Activated naive CD4-positive, alpha-beta T cell treated with anti-CD3 and anti-CD28 coated beads, Interleukin-2, amount 50 U/mL, for 72 hours (primary cell): ENCODE measurements around the gene ALDH3B2. TPM values are rescaled to one million over a fixed set of nuclear protein-coding genes. Genes with fewer than 3 reads are reported as not detected.
"Not testable (repeated sequence)": the region's sequence is repeated elsewhere in the genome, so short reads cannot be mapped to it uniquely, and the experiment has no call there.

ENCODE experiments used
- ATAC-seq, 2 donors: fragments of 150-1000 bp; cut with Tn5 transposase; 2 replicates each; pipeline ENCODE4 v1.10.0; 2021; ENCODE audit warnings: mild to moderate bottlenecking in 2 of 2, moderate library complexity in 2 of 2
- DNase-seq, 2 donors: peaks; one replicate each; pipeline ENCODE4 v3.0.0; 2021 to 2022; ENCODE audit warnings: low spot score in 2 of 2
- H3K27ac Mint-ChIP-seq, 2 donors: one replicate each; pipeline ENCODE4 v1.8.0; 2022; ENCODE audit warnings: mild to moderate bottlenecking in 2 of 2, mixed read lengths in 2 of 2
- H3K36me3 Mint-ChIP-seq, 2 donors: one replicate each; pipeline ENCODE4 v1.8.0; 2022; ENCODE audit warnings: mixed read lengths in 2 of 2
- H3K9me3 Mint-ChIP-seq, 2 donors: one replicate each; pipeline ENCODE4 v1.8.0; 2022; ENCODE audit warnings: mixed read lengths in 2 of 2
- total RNA-seq, 2 donors: library from RNA; stranded (reverse); gene quantifications; one replicate each; pipeline ENCODE4 v1.2.3, GENCODE V29; 2022

ALDH3B2 gene
- total RNA-seq, 2 donors from 2014 or later: not detected

DNA sequence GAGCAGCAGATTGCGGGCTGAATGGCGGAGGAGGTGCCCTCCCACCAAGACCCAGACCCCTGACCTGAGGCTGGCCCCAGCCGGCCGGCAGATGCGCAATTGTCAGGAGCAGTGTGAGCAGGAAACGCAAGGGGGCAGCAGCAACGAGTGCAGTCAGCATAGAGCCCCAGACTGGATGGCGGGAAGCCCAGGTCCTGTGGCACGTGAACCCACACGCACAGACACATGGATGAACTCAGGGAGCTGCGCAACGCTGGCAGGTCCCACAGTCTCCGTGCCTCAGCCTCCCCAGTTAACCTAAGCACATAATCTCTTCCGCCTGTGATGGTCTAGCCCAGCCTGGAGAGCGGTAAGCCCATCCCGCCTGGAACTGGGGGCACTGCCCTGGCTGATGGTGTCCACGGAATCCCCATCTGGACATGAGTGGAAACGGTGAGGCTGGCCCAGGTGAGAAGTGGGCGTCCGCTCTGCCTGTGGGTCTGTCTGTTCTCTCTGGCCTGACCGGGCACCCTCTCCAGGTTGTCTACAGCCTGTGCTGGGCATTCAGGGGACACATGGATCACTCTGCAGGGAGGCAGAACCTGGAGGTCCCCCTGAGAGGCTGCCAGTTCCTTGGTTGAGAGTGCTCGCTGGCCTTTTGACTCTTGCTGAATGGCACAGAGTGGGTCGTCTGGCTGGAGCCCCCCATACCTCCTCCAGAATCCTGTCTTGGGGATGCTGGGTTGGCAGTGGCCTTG, 34.2 kb downstream of the ALDH3B2 start:
- Mint-ChIP-seq H3K27ac (no peak overlapping the region), H3K36me3 (no peaks in the 10 kb centered on the region), H3K9me3 (no peaks in the 10 kb centered on the region)
- DNase-seq: peak in 1 of 2 donors; percentile 67
- ATAC-seq: peak; percentile 74 to 85

- Mint-ChIP-seq H3K27ac (no peak within 1 kb of the TSS), H3K9me3 (no peaks in the 10 kb centered on the region), H3K36me3 (no peaks in the 10 kb centered on the region)
- ATAC-seq (no peak), DNase-seq (no peak)
Observed at GRCh38 chr11:67639438-67639859, 35.0 kb downstream of the ALDH3B2 start, which contains the start of gene TBX10. TSS of gene TBX10 (minus strand) at chr11:67639763. CDS start at chr11:67639472, 291 bp downstream.

DNA sequence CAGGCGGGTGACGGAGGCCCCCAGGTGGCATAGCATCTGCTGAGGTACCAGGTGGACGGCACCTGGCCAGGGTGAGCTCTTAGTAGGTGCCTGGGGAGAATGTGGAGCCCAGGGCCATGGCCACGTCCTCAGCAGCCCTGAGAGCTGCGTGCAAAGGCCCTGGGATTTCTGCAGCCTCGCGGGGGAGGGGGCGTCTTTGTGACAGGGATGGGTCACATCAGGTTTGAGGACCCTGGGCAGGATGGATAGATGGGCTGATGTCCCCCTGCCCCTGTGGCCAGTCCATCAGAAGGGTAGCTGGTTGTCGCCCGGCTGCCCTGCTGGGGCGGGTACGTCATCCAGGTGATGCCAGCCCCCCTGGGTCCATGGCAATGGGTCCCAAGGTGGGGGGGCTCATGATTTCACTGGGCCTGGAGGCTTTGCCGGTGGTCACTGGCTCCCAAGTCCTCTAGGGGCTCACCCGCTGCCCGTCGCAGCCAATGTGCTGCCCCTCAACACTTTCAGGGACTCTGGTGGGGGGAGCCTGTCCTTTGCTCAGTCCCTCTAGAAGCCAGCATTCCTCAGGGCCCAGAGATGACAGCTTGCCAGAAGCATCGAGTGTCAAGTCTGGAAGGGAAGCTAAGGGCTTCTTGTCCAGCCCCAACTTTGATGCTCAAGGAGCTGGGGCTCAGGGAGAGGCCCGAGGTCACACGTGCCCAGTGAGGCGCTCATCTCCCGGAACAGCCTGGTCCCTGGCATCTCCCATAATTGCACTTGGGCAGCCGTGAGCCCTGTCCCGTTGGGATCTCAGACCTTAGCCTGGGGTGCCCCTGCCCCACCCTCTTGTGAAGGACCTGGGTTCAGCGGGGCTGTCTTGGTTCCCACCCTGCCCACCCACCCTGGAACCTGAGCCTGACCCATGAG, 35.6 kb downstream of the ALDH3B2 start:
- ATAC-seq (no peak), DNase-seq (no peak)
- Mint-ChIP-seq H3K36me3 (no peaks in the 10 kb centered on the region), H3K27ac (no peak overlapping the region), H3K9me3 (no peaks in the 10 kb centered on the region)

- ATAC-seq, DNase-seq, H3K27ac Mint-ChIP-seq, H3K36me3 Mint-ChIP-seq, H3K9me3 Mint-ChIP-seq: not testable (repeated sequence)
Observed at GRCh38 chr11:67637441-67637840, 37.0 kb downstream of the ALDH3B2 start.

- no peaks in the 10 kb centered on the region for H3K36me3 Mint-ChIP-seq
- H3K9me3 Mint-ChIP-seq: no peaks in the 10 kb centered on the region
- H3K27ac Mint-ChIP-seq: no peak overlapping the region
- no peak for ATAC-seq
- no peak for DNase-seq
Observed at GRCh38 chr11:67636962-67637361, 37.5 kb downstream of the ALDH3B2 start.

DNA sequence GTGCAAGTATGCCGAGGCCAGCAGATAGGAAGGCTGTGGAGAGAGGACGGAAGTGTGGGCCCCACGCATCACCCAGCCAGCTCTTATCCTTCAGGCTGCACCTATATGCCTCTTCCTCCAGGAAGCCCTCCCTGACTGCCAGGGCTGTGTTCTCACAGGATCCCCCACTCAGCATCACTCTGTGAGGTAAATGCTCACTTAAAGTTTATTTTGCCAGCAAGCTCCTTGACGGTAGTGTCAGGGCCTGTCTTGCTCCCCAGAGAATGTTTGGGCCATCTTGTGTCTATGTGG, 39.2 kb downstream of the ALDH3B2 start:
- no peak for ATAC-seq
- Mint-ChIP-seq H3K9me3 (no peaks in the 10 kb centered on the region), H3K36me3 (no peaks in the 10 kb centered on the region), H3K27ac (no peak overlapping the region)
- no peak for DNase-seq

GRCh38 chr11:67634366-67635230, 39.8 kb downstream of the ALDH3B2 start:
- Mint-ChIP-seq H3K36me3 (no peaks in the 10 kb centered on the region), H3K27ac (peak overlapping the region in 1 of 2 donors; percentile 51)
- ATAC-seq: no peak

DNA sequence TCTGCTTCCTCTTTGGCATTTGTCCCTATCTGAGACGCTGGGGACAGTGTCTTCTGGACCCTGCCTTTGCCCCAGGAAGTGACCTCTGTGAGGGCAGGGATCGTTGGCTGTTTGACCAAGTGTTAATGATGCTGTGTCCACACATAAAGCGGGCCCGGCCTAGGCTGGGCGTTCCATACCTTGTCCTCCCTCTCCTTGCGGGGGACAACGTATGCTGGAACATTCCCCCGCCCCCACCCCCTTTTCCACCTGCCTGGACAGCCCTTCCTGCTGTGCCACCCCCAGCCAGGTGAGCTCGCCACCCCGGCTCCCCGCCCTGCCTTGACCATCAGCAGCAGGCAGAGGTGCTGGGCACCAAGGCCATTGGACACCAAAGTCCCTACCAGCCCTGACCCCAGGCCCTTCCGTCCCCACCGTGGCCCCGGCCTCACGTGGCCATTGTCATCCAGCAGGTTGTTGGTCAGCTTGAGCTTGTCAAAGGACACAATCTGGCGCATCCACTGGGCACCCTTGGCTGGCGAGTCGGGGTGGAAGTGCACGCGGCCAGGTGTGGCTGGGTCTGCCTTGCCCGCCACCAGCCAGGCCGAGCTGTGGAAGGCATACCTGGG, 40.6 kb downstream of the ALDH3B2 start:
- Mint-ChIP-seq H3K36me3 (no peaks in the 10 kb centered on the region), H3K27ac (no peak overlapping the region), H3K9me3 (no peaks in the 10 kb centered on the region)
- ATAC-seq (no peak), DNase-seq (no peak)

More at GRCh38 chr11:67634366-67635230, 39.8 kb downstream of the ALDH3B2 start:
- DNase-seq: no peak
- no peaks in the 10 kb centered on the region for H3K9me3 Mint-ChIP-seq

DNA sequence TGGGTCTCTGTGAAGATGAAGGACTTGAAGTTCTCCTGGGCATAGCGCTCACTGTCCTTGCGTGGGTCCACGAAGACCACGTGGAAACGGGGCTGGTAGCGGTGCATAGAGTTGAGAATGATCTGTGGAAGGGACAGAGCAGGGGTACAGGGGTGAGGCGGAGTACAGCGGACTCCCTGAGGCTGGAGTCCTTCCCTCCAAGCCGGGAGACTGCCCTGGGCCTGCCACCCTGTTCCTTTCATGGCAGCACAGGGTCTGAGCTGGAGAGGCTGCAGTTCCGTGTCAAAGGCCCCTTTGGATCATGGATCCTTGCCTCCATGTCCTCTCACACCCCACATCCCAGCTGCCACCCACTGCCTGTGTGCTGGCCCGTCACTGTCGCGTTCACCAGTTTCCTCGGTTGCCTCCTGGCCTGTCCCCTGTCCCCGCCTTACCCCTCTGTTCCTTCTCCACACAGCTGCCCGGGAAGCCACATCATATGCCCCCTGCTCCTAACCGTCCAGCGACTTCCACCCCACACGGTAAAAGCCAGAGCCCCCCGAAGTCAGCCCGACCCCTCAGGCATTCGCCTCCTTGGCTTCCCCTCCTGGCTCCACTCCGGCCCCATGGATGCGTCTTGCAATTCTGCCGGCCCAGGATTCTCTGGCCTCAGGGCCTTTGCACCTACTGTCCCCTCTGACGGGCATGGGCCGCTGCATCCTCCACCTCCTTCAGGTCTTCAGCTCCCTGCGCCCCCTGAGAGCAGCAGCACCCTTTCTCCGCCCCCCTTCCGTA, 41.3 kb downstream of the ALDH3B2 start:
- DNase-seq (no peak), ATAC-seq (no peak)
- Mint-ChIP-seq H3K36me3 (no peaks in the 10 kb centered on the region), H3K27ac (no peak overlapping the region), H3K9me3 (no peaks in the 10 kb centered on the region)

GRCh38 chr11:67632175-67632981, 42.0 kb downstream of the ALDH3B2 start:
- Mint-ChIP-seq H3K27ac (no peak overlapping the region), H3K36me3 (no peaks in the 10 kb centered on the region), H3K9me3 (no peaks in the 10 kb centered on the region)
- DNase-seq (no peak), ATAC-seq (no peak)

DNA sequence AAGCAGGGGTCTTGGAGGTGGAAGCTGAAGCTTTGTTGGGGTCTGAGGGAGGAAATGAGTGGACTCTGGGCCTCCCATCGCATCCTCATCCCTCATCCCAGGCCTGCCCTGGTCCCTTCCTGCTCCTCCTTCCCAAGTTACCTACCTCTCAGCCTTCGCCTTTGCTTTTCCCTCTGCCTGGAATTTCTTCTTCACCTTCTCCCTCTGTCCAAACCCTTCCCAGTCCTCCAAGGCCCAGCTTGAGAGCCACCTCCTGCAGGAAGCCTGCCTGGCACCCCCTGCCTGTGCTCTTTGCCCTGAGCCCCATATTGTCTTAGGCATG, 42.6 kb downstream of the ALDH3B2 start:
- Mint-ChIP-seq H3K27ac (no peak overlapping the region), H3K9me3 (no peaks in the 10 kb centered on the region), H3K36me3 (no peaks in the 10 kb centered on the region)
- ATAC-seq (no peak), DNase-seq (no peak)

DNA sequence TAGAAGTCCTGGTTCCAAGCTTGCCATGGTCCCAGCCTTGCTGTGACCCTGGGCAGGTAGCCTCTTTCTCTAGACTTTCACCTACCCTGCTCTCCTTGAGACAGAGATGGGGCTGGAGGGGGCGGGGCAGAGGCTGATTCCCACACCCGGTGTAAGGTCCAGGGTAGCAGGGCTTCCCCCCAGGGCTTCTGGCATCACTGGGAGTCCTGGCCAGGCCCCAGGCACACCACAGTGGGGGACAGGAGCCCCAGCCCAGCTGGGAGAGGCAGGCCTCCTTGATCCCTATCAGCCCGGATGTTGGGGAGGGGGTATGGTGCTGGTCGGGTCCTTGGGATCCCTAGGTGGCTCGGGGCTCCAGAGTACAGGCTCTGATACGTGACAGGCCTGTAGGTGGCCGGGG, 43.0 kb downstream of the ALDH3B2 start:
- ATAC-seq: no peak
- DNase-seq: no peak
- no peaks in the 10 kb centered on the region for H3K36me3 Mint-ChIP-seq
- peak overlapping the region in 1 of 2 donors; percentile 78 for H3K27ac Mint-ChIP-seq
- no peaks in the 10 kb centered on the region for H3K9me3 Mint-ChIP-seq

- Mint-ChIP-seq H3K27ac (peak overlapping the region; percentile 78 to 84), H3K36me3 (no peaks in the 10 kb centered on the region), H3K9me3 (no peaks in the 10 kb centered on the region)
- ATAC-seq (no peak), DNase-seq (no peak)
Observed at GRCh38 chr11:67630943-67631331, 43.5 kb downstream of the ALDH3B2 start.

GRCh38 chr11:67630228-67630942, 44.0 kb downstream of the ALDH3B2 start:
- peak; percentile 96 to 98 for DNase-seq
- H3K9me3 Mint-ChIP-seq: no peaks in the 10 kb centered on the region
- no peaks in the 10 kb centered on the region for H3K36me3 Mint-ChIP-seq
- H3K27ac Mint-ChIP-seq: peak overlapping the region; percentile 78 to 84
- peak; percentile 79 to 81 for ATAC-seq
